ENCODE data around the gene TBCD.

GRCh38 chr17:82931699-82932517 is 180.0 kb downstream of the TBCD start:
- TF ChIP-seq CTCF (IDR thresholded peaks at IDR 0.05; ENCODE audit: low read depth, low read length) (no peak), EZH2phosphoT487 (IDR thresholded peaks at IDR 0.05; ENCODE audit: low read depth) (no peak)

Measured in OCI-LY3 (cell line).